BJ (cell line): ENCODE data around the gene RNASET2. TPM values are rescaled to one million over a fixed set of nuclear protein-coding genes. Genes with fewer than 3 reads are reported as not detected.

ENCODE experiments used
- CTCF ChIA-PET: fragments of 350-600 bp; formaldehyde crosslinking; extraction: SDS; loops from one replicate; lab custom pipeline; 2021; ENCODE audit warnings: antibody characterized with exemption, inconsistent platforms; lab: Yijun Ruan, JAX
- POLR2A ChIA-PET: fragments of 300-600 bp; sonication (Branson Sonifier 250); formaldehyde crosslinking; extraction: SDS; loops from one replicate; lab custom pipeline; 2021; ENCODE audit warnings: antibody characterized with exemption; lab: Charles Lee
- DNase-seq: peaks from one replicate; pipeline ENCODE4 v3.0.0-alpha.2; 2011; ENCODE audit warnings: low read depth
- H3K27me3 ChIP-seq: 2 replicates; pipeline ENCODE4 v1.6.0; 2011; ENCODE audit warnings: low read length; ENCODE audit not compliant: control insufficient read depth, insufficient read depth
- H3K36me3 ChIP-seq: 2 replicates; pipeline ENCODE4 v1.5.1; 2011; ENCODE audit warnings: low read length; ENCODE audit not compliant: control insufficient read depth, insufficient read depth
- H3K4me3 ChIP-seq: 2 replicates; pipeline ENCODE4 v1.5.1; 2011; ENCODE audit warnings: low read depth, mild to moderate bottlenecking, control low read depth, low read length
- polyA plus RNA-seq: library from polyadenylated mRNA; depleted of rRNA; stranded (reverse); fragments of >200 nt; gene quantifications from 2 replicates; pipeline ENCODE4 v1.2.3, GENCODE V29; 2011
- TF ChIP-seq, protein P1 (sequence below): IDR thresholded peaks from 2 replicates; pipeline ENCODE4 v1.5.1; 2011; ENCODE audit warnings: low read depth, mild to moderate bottlenecking, control low read depth, inconsistent platforms, low read length, moderate library complexity; ENCODE audit not compliant: insufficient read depth

The RNASET2 gene
- polyA plus RNA-seq, 1 experiment, result 24.7 TPM

DNA sequence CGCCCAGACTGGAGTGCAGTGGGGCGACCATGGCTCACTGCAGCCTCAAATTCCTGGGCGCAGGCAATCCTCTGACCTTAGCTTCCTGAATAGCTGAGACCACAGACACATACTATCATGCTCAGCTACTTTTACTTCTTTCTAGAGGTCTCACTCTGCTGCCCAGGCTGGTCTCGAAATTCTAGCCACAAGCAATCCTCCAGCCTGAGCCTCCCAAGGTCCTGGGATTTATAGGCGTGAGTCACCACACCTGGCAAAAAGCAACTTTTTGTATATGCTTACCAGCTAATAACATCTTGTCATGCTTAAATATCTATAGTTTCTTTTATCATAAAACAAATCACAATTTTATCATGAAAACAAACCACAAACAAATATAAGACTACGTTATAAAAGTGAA lies 23.0 kb downstream of the RNASET2 start:
- POLR2A ChIA-PET, result no interaction called here
- Histone ChIP-seq H3K4me3 (no peak overlapping the region), H3K36me3 (peaks cover 2% of the 10 kb centered on the region; the same call in 1 of the 2 replicates), H3K27me3 (no peaks in the 10 kb centered on the region)
- DNase-seq, result no peak
- TF ChIP-seq, protein P1, sequence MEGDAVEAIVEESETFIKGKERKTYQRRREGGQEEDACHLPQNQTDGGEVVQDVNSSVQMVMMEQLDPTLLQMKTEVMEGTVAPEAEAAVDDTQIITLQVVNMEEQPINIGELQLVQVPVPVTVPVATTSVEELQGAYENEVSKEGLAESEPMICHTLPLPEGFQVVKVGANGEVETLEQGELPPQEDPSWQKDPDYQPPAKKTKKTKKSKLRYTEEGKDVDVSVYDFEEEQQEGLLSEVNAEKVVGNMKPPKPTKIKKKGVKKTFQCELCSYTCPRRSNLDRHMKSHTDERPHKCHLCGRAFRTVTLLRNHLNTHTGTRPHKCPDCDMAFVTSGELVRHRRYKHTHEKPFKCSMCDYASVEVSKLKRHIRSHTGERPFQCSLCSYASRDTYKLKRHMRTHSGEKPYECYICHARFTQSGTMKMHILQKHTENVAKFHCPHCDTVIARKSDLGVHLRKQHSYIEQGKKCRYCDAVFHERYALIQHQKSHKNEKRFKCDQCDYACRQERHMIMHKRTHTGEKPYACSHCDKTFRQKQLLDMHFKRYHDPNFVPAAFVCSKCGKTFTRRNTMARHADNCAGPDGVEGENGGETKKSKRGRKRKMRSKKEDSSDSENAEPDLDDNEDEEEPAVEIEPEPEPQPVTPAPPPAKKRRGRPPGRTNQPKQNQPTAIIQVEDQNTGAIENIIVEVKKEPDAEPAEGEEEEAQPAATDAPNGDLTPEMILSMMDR, result no peak
- CTCF ChIA-PET, result interaction anchor here (1.9 kb wide), 1 partner anchor 18 kb away, joined by 6 read pairs; no protein-coding TSS in a partner anchor

DNA sequence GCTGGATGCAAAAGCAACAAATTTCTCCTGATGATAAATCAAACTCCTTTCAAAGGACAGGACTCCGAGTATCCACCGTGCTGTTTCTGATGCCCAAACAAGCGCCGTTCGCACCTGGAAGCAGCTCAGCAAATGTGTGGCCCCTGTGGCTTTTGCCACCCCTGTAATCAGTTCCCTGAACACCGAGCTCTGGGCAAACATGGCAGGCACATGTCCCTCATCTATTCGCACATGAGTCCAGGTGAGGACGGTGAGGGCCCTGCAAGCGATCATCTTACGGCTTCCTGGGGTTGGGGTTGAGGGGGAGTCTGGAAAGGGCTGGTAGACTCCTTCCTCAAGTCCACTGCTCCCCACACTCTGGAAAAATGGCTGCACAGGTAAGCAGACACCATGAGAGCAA lies 23.7 kb downstream of the RNASET2 start:
- Histone ChIP-seq H3K36me3 (no peaks in the 10 kb centered on the region), H3K27me3 (no peaks in the 10 kb centered on the region), H3K4me3 (no peak overlapping the region)
- ChIA-PET POLR2A (no interaction called here), CTCF (interaction anchor here (1.9 kb wide), 1 partner anchor 19 kb away, joined by 6 read pairs; no protein-coding TSS in a partner anchor)
- TF ChIP-seq, protein P1, result no peak
- no peak for DNase-seq

DNA sequence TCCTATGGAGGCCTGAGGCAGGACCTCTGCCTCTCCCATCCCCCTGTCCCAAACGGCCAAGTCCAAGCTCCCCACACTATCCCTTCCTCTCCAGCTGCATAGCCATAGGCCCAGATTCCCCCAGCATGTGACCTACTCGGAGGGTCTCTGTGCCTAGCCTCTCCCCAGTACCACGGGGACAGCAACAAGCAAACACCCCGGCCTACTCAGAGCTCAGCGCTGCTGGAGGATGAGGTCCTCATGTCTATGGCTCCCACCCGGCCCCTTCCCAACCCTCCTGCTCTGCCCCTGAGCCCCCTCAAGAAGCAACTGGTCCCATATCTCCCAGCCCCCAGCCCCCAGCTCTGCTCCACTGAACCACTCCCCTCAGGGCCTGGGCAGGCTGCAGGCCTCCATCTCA lies 24.2 kb downstream of the RNASET2 start:
- TF ChIP-seq, protein P1, result no peak
- no peak for DNase-seq
- H3K4me3 ChIP-seq, result no peak overlapping the region
- ChIA-PET CTCF (interaction anchor here (0.6 to 1.9 kb wide), 2 partner anchors 20 to 41 kb away, joined by 3 to 6 read pairs; no protein-coding TSS in a partner anchor), POLR2A (no interaction called here)
- H3K27me3 ChIP-seq, result no peaks in the 10 kb centered on the region
- H3K36me3 ChIP-seq, result no peaks in the 10 kb centered on the region

DNA sequence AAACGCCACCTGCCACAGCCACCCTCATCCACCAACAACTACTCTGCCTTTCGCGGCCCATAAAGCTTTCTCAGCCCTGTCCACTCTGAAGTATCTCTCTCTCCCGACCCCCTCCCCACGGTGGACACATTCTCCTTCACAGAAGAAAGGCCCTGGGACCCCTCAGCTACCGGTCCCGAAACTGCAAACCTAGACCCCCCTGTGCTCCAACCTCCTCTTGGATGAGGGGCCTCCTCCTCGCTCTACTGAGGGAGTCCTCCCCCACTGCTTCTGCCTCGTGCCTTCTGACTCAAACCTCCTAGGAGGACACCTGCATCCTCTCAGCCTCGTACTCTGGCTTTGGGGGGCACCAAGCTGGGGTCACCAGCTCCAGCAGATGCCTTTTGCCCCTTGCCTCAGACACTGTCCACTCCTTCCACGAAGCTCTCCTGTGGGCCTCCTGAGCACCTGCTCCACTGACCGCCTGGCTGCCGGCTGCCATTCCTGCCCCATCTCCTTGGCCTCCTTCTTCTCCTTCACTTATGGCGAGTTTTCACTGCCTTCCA lies 24.9 kb downstream of the RNASET2 start:
- DNase-seq, result no peak
- POLR2A ChIA-PET, result no interaction called here
- CTCF ChIA-PET, result interaction anchor here (0.6 to 1.9 kb wide), 3 partner anchors 13 to 40 kb away, joined by 3 to 6 read pairs (median 4); no protein-coding TSS in a partner anchor

DNA sequence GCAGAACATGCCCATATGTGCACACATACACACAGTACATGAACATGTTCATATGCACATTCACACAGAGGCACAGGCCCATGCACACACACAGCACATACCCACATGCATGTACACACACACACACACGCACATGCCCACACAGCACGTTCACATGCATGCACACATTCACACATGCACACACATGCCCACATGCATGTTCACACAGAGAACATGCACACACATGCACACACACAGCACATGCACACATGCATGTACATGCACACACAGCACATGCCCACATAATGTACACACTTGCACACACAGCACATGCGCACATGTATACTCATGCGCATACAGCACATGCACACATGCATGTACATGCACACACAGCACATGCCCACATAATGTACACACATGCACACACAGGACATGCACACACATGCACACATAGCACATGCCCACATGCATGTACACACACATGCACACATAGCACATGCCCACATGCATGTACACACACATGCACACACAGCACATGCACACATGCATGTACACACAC lies 25.9 kb downstream of the RNASET2 start:
- Histone ChIP-seq H3K36me3 (no peaks in the 10 kb centered on the region), H3K27me3 (no peaks in the 10 kb centered on the region), H3K4me3 (no peak overlapping the region)
- ChIA-PET CTCF (no interaction called here), POLR2A (no interaction called here)
- no peak for DNase-seq
- TF ChIP-seq, protein P1, result no peak

More for the DNA sequence above, 24.9 kb downstream of the RNASET2 start:
- Histone ChIP-seq H3K36me3 (no peaks in the 10 kb centered on the region), H3K4me3 (no peak overlapping the region), H3K27me3 (no peaks in the 10 kb centered on the region)
- TF ChIP-seq, protein P1, result no peak
